ENCODE results near the gene RBM39. TPM values are rescaled to one million over a fixed set of nuclear protein-coding genes. Genes with fewer than 3 reads are reported as not detected.
A peak's percentile ranks its signal among the peaks of the same experiment; 100 is the strongest.

The RBM39 gene
- total and polyA plus RNA-seq, 2 of the 13 experiments (the other 11 are each of a cell fraction or from before 2014, with no cell fraction given), result 788 to 920 TPM

GRCh38 chr20:35742741-35743523, 872 bp upstream of the RBM39 start (continued):
- TF ChIP-seq ZNF792 (CRISPR knock-in tag; IDR thresholded peaks at IDR 0.05) (0 out of 2 replicates have a peak, but pooled peaks have one; percentile 32), DRAP1 (CRISPR knock-in tag; IDR thresholded peaks at IDR 0.05) (peak; percentile 37; the same call in 1 of the 2 replicates), ZIK1 (CRISPR knock-in tag; IDR thresholded peaks at IDR 0.05; ENCODE audit: borderline replicate concordance, low read depth) (no peak), SALL2 (CRISPR knock-in tag; IDR thresholded peaks at IDR 0.05) (no peak), ZNF607 (CRISPR knock-in tag; IDR thresholded peaks at IDR 0.05; ENCODE audit: borderline replicate concordance) (peak; percentile 10), GTF3A (CRISPR knock-in tag; conservative IDR thresholded peaks at IDR 0.05) (peak; percentile 51; the same call in 1 of the 2 replicates), ZNF883 (CRISPR knock-in tag; IDR thresholded peaks at IDR 0.05; ENCODE audit: not compliant biosample characterization) (no peak), PAF1 (CRISPR knock-in tag; IDR thresholded peaks at IDR 0.05) (peak; percentile 79; the same call in 1 of the 2 replicates), GATAD2A (CRISPR knock-in tag; IDR thresholded peaks at IDR 0.05) (peak; percentile 12; the same call in 1 of the 2 replicates), TEAD2 (CRISPR knock-in tag; IDR thresholded peaks at IDR 0.05) (peak; percentile 85; the same call in 1 of the 2 replicates), RBAK (CRISPR knock-in tag; IDR thresholded peaks at IDR 0.05) (peak; percentile 19; the same call in 1 of the 2 replicates), ZNF567 (CRISPR knock-in tag; IDR thresholded peaks at IDR 0.05; ENCODE audit: borderline replicate concordance) (peak; percentile 34; the same call in 1 of the 2 replicates), POLR2AphosphoS5 (IDR thresholded peaks at IDR 0.05; ENCODE audit: low read depth, low read length) (peak; percentile 38; the same call in 1 of the 2 replicates), NCOA5 (CRISPR knock-in tag; IDR thresholded peaks at IDR 0.05) (no peak), PHB2 (IDR thresholded peaks at IDR 0.05; ENCODE audit: partially characterized antibody) (no peak), RNF2 (conservative IDR thresholded peaks at IDR 0.05; ENCODE audit: low read depth) (0 out of 2 replicates have a peak, but pooled peaks have one; percentile 30), NR2F1 (CRISPR knock-in tag; IDR thresholded peaks at IDR 0.05) (peak in 1 of 2 experiments; percentile 58; a peak in 1 of 4 replicates), AHDC1 (CRISPR knock-in tag; IDR thresholded peaks at IDR 0.05; ENCODE audit: borderline replicate concordance) (peak; percentile 44; the same call in 1 of the 2 replicates), ETV6 (CRISPR knock-in tag; conservative IDR thresholded peaks at IDR 0.05) (no peak), FOXM1 (CRISPR knock-in tag; IDR thresholded peaks at IDR 0.05) (peak; percentile 68; the same call in 1 of the 2 replicates), ZBTB49 (CRISPR knock-in tag; IDR thresholded peaks at IDR 0.05; ENCODE audit: borderline replicate concordance) (no peak), ZNF678 (CRISPR knock-in tag; IDR thresholded peaks at IDR 0.05) (0 out of 2 replicates have a peak, but pooled peaks have one; percentile 14)
